Bronchial epithelial cell (primary cell): Measurements from ENCODE around the gene STT3A. TPM values are rescaled to one million over a fixed set of nuclear protein-coding genes. Genes with fewer than 3 reads are reported as not detected.

ENCODE experiments used
- DNase-seq: peaks from one replicate; pipeline ENCODE4 v3.0.0-alpha.2; 2010; ENCODE audit warnings: low read depth
- FAIRE-seq: peaks from 2 replicates; lab custom pipeline; 2011; peaks lifted over from hg19 to GRCh38; lab: Jason Lieb, UNC
- H3K27me3 ChIP-seq: 2 replicates; pipeline ENCODE4 v1.5.1; 2011; ENCODE audit warnings: low read length; ENCODE audit not compliant: control insufficient read depth, insufficient read depth
- H3K36me3 ChIP-seq: 2 replicates; pipeline ENCODE4 v1.5.1; 2011; ENCODE audit warnings: low read length; ENCODE audit not compliant: control insufficient read depth, insufficient read depth
- H3K4me3 ChIP-seq: 2 replicates; pipeline ENCODE4 v1.5.1; 2011; ENCODE audit warnings: mild to moderate bottlenecking, low read depth, low read length, control low read depth
- total RNA-seq: library from RNA; depleted of rRNA; stranded (reverse); fragments of >200 nt; gene quantifications from 2 replicates; pipeline ENCODE4 v1.2.1, GENCODE V29; 2014
- TF ChIP-seq, protein P1 (sequence below): IDR thresholded peaks from 2 replicates; pipeline ENCODE4 v1.5.1; 2011; ENCODE audit warnings: mild to moderate bottlenecking, moderate library complexity, low read length, control low read depth, inconsistent platforms; ENCODE audit not compliant: insufficient read depth, severe bottlenecking

Gene STT3A
- total RNA-seq, 1 donor from 2014 or later = 124 TPM

GRCh38 chr11:125671561-125671960 lies 78.9 kb downstream of the STT3A start:
- FAIRE-seq = no peak
- TF ChIP-seq, protein P1, sequence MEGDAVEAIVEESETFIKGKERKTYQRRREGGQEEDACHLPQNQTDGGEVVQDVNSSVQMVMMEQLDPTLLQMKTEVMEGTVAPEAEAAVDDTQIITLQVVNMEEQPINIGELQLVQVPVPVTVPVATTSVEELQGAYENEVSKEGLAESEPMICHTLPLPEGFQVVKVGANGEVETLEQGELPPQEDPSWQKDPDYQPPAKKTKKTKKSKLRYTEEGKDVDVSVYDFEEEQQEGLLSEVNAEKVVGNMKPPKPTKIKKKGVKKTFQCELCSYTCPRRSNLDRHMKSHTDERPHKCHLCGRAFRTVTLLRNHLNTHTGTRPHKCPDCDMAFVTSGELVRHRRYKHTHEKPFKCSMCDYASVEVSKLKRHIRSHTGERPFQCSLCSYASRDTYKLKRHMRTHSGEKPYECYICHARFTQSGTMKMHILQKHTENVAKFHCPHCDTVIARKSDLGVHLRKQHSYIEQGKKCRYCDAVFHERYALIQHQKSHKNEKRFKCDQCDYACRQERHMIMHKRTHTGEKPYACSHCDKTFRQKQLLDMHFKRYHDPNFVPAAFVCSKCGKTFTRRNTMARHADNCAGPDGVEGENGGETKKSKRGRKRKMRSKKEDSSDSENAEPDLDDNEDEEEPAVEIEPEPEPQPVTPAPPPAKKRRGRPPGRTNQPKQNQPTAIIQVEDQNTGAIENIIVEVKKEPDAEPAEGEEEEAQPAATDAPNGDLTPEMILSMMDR = no peak
- no peaks in the 10 kb centered on the region for H3K36me3 ChIP-seq
- H3K27me3 ChIP-seq = no peaks in the 10 kb centered on the region
- H3K4me3 ChIP-seq = no peak overlapping the region
- no peak for DNase-seq

Other genes with a start within 250 kb of the STT3A start
- gene FEZ1, start 96.6 kb upstream of the STT3A start, total RNA-seq = 111 and 112 TPM in 2 replicates
- 148 and 179 TPM in 2 replicates for gene EI24, start 23.4 kb upstream of the STT3A start, total RNA-seq
- gene CHEK1, start 32.3 kb downstream of the STT3A start, total RNA-seq = 4.6 and 4.7 TPM in 2 replicates
- gene ACRV1, start 88.0 kb downstream of the STT3A start, total RNA-seq = not detected in 2 replicates
- gene PATE1, start 153.4 kb downstream of the STT3A start, total RNA-seq = not detected in 2 replicates
- gene PATE2, start 186.0 kb downstream of the STT3A start, total RNA-seq = not detected in 2 replicates
- not detected in 2 replicates for gene PATE3, start 195.3 kb downstream of the STT3A start, total RNA-seq
- not detected in 2 replicates for gene PATE4, start 240.5 kb downstream of the STT3A start, total RNA-seq